H7 (cell line): ENCODE measurements around the gene PTPN22. TPM values are rescaled to one million over a fixed set of nuclear protein-coding genes. Genes with fewer than 3 reads are reported as not detected.

Experiments
- DNase-seq: peaks from one replicate; pipeline ENCODE4 v3.0.0; 2012
- H3K27me3 ChIP-seq: 2 replicates; pipeline ENCODE4 v1.6.0; 2011; ENCODE audit warnings: mild to moderate bottlenecking, low read length; ENCODE audit not compliant: control insufficient read depth, insufficient read depth
- H3K36me3 ChIP-seq: replicated peaks from 2 replicates; pipeline ENCODE4 v1.5.1; 2011; ENCODE audit warnings: low read length; ENCODE audit not compliant: control insufficient read depth, insufficient read depth
- H3K4me3 ChIP-seq: 2 replicates; pipeline ENCODE4 v1.5.1; 2011; ENCODE audit warnings: low read depth, mild to moderate bottlenecking, control low read depth, low read length, moderate library complexity; ENCODE audit not compliant: insufficient read depth
- total RNA-seq: library from RNA; depleted of rRNA; stranded (reverse); fragments of >200 nt; shearing (Covaris generic); gene quantifications from 2 replicates; pipeline ENCODE4 v1.2.3, GENCODE V29; 2014; rRNA removed

Gene PTPN22
- total RNA-seq, 1 experiment from 2014 or later = not detected

DNA sequence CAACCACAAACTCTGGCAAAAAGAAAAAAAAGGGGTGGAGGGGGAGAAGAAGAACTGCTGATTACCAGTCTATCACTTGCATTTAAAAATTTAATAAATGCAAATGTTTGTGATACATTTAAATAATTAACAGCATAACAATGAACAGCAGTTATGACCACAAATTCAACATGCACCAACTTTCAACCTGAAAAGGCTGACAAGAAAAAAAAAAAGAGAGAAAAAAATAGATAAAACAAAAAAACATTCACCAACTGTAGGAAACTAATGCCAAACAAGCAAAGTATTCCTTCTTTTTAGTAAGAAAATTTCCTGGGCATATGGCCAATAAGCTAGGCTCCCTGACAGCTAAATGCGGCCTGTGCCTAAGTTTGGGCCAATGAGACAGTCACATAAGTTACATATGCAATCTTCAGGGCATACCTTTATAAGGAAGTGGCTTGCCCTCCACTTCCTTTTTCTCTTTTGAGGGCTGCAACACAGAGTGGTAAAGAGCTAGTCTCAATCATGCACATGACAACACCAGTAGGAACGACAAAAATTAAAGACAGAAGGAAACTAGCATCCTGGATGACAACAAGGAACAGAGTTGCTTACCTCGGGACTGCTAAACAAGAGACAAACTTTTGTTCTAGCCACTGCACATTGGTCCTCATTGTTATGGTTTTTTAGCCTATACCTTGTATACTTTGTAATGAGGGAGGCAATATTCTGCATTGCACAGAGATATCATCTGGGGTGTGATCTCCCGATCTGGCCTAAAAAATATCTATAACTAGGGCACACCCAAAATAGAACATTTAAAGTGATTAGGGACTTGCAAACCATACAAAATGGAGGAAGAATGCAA is 88.0 kb downstream of the PTPN22 start:
- no peaks in the 10 kb centered on the region for H3K36me3 ChIP-seq
- H3K4me3 ChIP-seq = no peak overlapping the region
- DNase-seq = no peak
- no peaks in the 10 kb centered on the region for H3K27me3 ChIP-seq

DNA sequence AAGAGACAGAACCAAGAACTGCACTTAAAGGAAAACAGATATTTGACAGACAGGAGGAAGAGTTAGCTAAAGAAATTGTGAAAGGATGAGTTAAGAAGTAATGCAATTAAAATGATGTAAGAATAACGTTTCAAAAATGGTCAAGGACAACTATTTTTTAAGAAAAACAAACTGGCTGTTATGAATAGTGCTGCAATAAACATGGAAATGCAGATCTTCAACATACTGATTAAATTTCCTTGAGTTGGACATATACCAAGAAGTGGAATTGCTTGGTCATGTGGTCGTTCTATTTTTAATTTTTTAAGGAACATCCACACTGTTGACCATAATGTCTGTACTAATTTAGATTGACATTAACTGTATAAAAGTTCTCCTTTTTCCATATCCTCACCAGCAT is 89.1 kb downstream of the PTPN22 start:
- Histone ChIP-seq H3K36me3 (no peaks in the 10 kb centered on the region), H3K4me3 (no peak overlapping the region), H3K27me3 (no peaks in the 10 kb centered on the region)
- DNase-seq = no peak

DNA sequence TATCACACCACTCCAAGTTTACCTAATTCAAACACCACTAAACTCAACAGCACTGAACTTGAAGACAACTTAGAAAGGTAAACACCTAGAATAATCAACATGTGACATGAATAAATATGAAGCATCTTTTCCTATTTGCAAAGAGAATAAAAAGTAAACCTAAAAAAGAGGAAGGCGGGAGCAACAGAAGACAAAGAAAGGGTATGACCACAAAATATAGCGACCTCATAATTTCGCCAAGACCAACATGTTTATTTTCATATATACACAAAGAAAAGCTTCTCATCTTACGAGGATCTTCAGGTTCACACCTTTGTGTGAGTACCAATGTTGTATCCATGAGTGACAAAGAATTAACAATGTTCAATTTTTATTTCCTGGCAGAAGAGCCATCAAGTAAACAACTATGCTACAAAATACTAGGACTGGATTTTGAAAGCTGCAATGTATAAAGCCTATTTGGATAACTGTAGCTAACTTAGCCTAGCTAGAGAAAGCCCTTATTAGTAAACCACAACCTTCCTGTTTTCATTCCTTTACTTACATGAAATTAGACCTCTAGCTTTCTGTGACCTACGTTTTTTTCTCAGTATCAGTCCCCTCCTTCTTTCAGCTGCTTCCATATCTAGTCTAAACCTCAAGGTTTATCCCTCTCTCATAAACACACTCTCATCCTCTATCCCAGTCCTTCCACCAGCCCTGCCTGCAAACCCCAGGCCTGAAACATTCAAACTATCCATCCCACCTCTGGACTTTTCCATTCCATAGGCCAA is 91.0 kb downstream of the PTPN22 start:
- no peak overlapping the region for H3K4me3 ChIP-seq
- H3K27me3 ChIP-seq = no peaks in the 10 kb centered on the region
- DNase-seq = no peak
- H3K36me3 ChIP-seq = peaks cover 1% of the 10 kb centered on the region; the same call in 1 of the 2 replicates

DNA sequence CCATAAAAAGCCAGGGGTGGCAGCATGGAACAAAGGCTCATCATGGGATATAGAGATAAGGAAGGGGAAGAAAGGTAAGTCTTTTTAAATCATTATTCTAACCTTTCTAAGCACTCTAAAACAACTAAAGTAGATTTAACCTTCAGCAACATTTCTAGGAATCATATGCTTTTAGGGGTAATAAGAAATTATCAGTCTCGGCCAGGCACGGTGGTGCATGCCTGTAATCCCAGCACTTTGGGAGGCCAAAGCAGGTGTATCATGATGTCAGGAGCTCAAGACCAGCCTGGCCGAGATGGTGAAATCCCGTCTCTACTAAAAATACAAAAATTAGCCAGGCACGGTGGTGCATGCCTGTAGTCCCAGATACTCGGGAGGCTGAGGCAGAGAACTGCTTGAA is 92.0 kb downstream of the PTPN22 start:
- no peaks in the 10 kb centered on the region for H3K27me3 ChIP-seq
- H3K4me3 ChIP-seq = no peak overlapping the region
- H3K36me3 ChIP-seq = peaks cover 1% of the 10 kb centered on the region; the same call in 1 of the 2 replicates
- no peak for DNase-seq

DNA sequence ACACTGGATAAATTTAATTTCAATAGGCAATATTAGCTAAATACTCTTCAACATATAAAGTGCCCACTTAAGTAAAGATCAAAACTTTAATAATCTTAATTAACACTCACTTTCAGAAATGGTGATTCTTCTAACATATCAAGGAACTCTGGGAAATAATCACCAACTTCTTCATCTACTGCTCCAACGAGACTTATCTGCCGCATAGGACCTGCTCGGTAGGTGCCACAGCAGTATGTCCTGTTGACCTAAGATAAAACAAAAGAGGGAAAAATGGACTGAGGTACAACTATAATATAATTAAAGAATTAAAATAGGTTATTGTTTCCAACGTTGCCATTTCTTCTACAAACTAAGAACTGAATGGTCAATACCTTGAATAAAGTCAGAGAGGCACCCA is 94.0 kb downstream of the PTPN22 start:
- no peak for DNase-seq
- H3K4me3 ChIP-seq = no peak overlapping the region
- no peaks in the 10 kb centered on the region for H3K27me3 ChIP-seq
- H3K36me3 ChIP-seq = peaks cover 1% of the 10 kb centered on the region; the same call in 1 of the 2 replicates

DNA sequence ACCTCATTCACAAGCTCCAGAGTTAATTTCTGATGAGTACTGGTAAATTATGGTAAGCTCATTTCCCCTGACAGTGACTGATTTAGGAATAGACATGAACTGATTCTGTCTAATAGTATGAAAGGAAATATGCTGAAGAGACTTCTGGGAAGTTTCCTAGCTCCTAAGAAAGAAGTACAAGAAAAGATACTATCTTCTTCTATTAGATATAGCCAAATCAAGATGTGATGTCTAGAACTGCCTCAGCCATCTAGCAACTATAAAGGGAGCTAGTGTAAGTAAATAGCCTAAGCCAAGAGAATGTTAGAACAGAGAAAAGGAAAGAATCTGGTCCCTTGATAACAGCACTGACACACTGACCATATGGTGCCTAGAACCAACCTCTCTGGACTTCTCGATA is 101.5 kb downstream of the PTPN22 start:
- H3K27me3 ChIP-seq = no peaks in the 10 kb centered on the region
- H3K36me3 ChIP-seq = peaks cover 3% of the 10 kb centered on the region
- no peak overlapping the region for H3K4me3 ChIP-seq
- no peak for DNase-seq

DNA sequence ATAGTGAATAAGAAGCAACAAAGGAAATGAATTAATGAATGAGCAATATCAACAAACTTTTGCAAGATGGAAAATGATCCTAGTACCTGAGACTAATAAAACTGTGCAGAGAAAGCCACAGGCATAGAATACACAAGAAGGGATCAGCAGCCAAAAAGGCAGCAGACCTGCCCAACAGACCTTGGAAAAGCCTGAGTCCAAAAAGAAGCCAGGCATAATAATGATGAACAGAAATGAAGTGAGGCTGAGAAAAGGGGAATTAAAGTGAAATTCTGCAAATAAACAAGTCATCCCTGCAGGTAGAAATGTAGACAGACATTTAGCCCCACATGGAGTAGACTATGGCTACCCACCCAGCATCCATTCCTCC is 101.9 kb downstream of the PTPN22 start:
- peaks cover 3% of the 10 kb centered on the region for H3K36me3 ChIP-seq
- no peak overlapping the region for H3K4me3 ChIP-seq
- H3K27me3 ChIP-seq = no peaks in the 10 kb centered on the region
- DNase-seq = no peak

DNA sequence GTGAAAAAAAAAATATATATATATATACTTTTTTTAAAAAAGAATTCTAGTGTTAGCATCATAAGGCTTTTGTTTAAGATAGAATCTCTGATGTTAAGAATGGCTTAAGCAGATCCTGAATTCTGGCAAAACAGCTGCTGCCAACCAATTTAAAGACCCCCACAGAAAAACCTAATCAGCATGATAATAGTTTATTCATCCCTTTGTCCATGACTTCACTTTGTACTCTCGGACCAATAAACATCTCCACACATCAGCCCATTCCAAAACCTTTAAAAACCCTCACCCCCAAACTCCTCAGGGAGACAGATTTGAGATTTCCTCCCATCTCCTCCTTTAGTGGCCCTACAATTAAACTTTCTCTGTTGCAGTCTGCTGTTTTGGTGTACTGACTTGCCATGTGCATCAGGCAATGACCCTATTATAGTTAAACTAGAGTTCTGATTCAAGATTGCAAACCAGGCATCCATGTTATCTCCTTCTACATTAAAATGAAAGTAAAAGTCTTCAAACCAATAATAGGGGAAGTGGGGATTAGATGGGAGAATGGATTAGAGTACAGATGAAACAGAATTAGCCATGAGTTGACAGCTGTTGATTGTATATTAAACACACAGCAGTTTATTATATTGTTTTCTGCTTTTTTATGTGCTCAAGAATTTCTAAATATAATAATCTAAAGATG is 102.5 kb downstream of the PTPN22 start:
- Histone ChIP-seq H3K4me3 (no peak overlapping the region), H3K36me3 (peaks cover 3% of the 10 kb centered on the region), H3K27me3 (no peaks in the 10 kb centered on the region)
- DNase-seq = no peak

DNA sequence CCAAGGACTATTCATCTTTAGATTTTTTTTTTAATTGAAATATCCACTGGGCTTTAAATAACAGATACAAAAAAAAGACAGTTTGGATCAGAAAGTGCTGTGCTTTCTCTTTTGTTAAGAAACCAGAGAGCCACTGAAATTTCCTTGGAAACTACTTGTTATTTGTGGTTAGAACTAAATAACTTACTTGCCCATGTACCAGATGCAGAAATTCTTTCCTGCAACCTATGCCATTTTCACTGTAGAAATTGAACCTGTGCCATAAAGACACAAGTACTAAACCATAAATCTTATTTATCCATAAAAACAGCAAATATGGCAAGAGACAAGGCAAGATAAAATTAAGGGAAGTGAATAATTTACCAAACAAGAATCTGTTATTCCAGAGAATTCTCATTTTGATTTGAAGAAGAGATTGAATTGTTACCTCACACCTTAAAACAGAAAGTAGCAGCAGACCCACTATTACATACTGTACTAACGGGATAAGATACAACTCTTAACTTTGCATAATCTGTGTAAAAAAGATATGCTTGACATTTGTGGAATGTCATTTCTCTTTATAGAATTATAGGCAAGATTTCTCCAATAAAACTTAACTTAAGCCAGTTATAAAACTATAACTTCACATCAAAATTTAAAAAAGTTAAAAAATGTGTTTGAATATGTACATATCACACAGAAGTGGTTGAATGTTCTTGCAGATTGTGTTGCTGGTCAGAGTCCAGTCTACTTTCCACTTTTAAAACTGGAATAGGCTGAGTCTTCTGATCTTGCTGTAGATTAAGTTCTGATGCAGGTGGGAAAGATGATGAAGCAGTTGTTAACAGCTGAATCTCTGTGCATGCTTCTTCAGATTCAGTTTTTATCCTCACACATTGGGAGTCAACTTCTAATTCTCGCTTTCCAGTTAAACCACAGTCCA is 105.9 kb downstream of the PTPN22 start:
- DNase-seq = no peak

More for the DNA sequence above, 105.9 kb downstream of the PTPN22 start:
- Histone ChIP-seq H3K36me3 (peaks cover 3% of the 10 kb centered on the region), H3K27me3 (no peaks in the 10 kb centered on the region), H3K4me3 (no peak overlapping the region)

Other genes starting within 250 kb of the PTPN22 start
- 27.7 and 32.1 TPM in 2 replicates for gene PHTF1, start 112.2 kb downstream of the PTPN22 start, total RNA-seq
- 14.6 and 23.4 TPM in 2 replicates for gene RSBN1, start 59.2 kb downstream of the PTPN22 start, total RNA-seq
- gene BCL2L15, start 15.9 kb upstream of the PTPN22 start, total RNA-seq = not detected in 2 replicates
- gene AP4B1, start 33.1 kb upstream of the PTPN22 start, total RNA-seq = 14.9 TPM in 2 replicates
- 15.1 and 16.6 TPM in 2 replicates for gene DCLRE1B, start 33.6 kb upstream of the PTPN22 start, total RNA-seq
- 33.4 and 39.1 TPM in 2 replicates for gene HIPK1, start 57.6 kb upstream of the PTPN22 start, total RNA-seq
- 226 and 276 TPM in 2 replicates for gene OLFML3, start 107.8 kb upstream of the PTPN22 start, total RNA-seq